ENCODE results near the gene SRC.
A peak's percentile ranks its signal among the peaks of the same experiment; 100 is the strongest.
"Not testable (repeated sequence)": the region's sequence is repeated elsewhere in the genome, so short reads cannot be mapped to it uniquely, and the experiment has no call there.

Gene SRC

DNA sequence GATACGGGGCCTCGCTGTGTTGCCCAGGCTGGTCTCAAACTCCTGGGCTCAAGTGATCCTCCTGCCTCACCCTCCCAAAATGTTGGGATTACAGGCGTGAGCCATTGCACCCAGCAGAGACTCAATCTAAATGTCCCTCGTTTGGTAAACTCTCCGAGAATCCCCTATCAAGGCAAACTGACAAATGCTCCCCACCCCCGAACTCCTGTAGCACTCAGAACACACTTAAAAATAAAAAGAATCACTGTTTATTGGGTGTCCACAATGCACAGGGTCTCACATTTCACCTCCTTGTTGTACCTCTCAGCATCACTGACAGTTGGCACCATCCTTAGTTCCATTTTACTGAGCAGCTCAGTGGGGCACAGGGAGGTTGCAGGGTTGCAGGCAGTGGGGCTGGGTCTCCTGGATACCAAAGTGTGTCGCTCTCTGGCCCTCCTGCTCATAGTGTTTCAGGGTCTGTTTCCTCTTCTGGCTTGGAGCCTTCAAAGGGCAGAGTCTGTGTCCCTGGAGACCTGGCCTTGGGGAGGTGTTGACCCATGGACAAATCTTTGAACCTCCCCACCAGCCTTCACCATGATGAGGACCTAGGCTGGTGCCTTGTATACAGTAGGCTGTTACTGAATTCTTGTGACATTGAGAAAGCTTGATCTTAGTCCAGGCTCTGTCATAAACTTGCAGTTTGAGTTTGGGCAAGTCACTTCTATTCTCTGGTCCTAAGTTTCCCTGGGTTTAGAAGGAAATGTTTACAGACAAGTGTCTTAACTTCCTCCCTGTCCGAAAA, 8.5 kb upstream of the SRC start:
- no peak for TF ChIP-seq ZNF274 (IDR thresholded peaks at IDR 0.05; ENCODE audit: low read depth, low read length)
- H3K4me3 ChIP-seq (ENCODE audit: low read length) = no peak overlapping the region

DNA sequence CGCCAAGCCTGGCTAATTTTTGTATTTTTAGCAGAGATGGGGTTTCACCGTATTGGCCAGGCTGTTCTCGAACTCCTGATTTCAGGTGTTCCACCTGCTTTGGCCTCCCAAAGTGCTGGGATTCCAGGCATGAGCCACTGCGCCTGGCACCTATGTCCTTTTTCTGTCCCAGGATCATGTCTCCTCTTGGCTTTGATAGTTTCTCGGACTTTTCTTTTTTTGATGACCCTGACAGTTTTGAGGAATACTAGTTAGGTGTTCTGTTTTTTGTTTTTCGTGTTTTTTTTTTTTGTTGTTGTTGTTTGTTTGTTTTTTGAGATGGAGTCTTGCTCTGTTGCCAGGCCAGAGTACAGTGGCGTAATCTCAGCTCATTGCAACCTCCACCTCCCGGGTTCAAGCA, 7.6 kb upstream of the SRC start:
- not testable (repeated sequence) for H3K4me3 ChIP-seq (ENCODE audit: low read length)

DNA sequence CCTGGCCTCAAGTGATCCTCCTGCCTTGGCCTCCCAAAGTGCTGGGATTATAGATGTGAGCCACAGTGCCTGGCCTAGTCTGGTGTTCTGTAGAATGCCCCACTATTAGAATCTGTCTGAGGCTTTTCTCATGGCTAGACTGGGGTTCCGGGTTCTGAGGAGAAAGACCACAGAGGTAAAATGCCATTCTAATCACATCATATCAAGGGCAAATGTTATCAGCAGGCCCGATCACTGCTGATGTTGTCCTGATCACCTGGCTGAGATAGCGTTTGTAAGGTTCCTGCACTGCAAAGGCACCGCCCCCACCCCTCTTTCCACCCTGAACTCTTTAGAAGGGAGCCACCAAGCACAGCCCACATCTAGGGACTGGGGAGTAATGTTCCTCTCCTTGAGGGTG, 6.7 kb upstream of the SRC start:
- TF ChIP-seq ZNF274 (IDR thresholded peaks at IDR 0.05; ENCODE audit: low read depth, low read length) = no peak
- H3K4me3 ChIP-seq (ENCODE audit: low read length) = no peak overlapping the region

DNA sequence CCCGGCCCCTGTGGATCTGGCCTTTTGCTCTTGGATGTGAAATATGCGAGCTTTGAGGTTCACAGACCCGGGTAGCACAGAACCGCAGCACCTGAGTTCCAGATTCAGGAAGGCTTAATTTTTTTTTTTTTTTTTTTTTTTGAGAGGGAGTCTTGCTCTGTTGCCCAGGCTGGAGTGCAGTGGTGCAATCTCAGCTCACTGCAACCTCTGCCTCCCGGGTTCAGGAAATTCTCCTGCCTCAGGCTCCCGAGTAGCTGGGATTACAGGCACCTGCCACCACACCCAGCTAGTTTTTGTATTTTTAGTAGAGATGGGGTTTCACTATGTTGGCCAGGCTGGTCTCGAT, 6.2 kb upstream of the SRC start:
- not testable (repeated sequence) for H3K4me3 ChIP-seq (ENCODE audit: low read length)

DNA sequence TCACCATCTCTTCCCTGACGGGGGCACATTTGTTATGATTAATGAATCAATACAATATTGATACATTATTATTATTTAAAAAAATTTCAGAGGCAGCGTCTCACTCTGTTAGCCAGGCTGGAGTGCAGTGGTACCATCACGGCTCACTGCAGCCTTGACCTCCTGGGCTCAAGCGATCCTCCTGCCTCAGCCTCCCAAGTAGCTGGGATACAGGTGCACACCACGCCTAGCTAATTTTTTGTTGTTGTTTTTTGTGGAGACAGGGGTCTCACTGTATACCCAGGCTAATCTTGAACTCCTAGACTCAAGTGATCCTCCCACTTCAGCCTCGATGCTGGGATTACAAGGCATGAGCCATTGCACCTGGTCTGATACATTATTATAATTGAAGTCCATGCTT, 4.9 kb upstream of the SRC start:
- TF ChIP-seq ZNF274 (IDR thresholded peaks at IDR 0.05; ENCODE audit: low read depth, low read length) = no peak
- H3K4me3 ChIP-seq (ENCODE audit: low read length) = no peak overlapping the region

DNA sequence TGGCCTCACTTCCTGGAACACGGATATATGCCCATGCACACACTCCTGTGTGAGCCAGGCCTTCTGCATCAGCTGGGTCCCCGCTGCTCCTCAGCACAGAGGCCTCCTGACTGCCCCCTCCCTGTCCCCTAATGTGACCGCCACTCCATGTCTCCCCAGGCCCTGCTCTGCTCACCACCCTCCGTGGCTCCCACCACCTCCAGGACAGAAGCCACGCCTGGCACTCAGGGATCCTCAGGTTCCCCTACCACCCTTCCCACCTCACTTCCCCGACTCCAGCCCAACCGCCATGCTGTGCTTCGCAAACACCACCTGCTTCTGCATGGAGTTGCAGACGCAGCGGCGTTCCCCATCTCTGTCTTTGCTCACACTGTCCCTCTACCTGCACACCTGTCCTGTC, 4.3 kb upstream of the SRC start:
- H3K4me3 ChIP-seq (ENCODE audit: low read length) = no peak overlapping the region
- TF ChIP-seq ZNF274 (IDR thresholded peaks at IDR 0.05; ENCODE audit: low read depth, low read length) = no peak

DNA sequence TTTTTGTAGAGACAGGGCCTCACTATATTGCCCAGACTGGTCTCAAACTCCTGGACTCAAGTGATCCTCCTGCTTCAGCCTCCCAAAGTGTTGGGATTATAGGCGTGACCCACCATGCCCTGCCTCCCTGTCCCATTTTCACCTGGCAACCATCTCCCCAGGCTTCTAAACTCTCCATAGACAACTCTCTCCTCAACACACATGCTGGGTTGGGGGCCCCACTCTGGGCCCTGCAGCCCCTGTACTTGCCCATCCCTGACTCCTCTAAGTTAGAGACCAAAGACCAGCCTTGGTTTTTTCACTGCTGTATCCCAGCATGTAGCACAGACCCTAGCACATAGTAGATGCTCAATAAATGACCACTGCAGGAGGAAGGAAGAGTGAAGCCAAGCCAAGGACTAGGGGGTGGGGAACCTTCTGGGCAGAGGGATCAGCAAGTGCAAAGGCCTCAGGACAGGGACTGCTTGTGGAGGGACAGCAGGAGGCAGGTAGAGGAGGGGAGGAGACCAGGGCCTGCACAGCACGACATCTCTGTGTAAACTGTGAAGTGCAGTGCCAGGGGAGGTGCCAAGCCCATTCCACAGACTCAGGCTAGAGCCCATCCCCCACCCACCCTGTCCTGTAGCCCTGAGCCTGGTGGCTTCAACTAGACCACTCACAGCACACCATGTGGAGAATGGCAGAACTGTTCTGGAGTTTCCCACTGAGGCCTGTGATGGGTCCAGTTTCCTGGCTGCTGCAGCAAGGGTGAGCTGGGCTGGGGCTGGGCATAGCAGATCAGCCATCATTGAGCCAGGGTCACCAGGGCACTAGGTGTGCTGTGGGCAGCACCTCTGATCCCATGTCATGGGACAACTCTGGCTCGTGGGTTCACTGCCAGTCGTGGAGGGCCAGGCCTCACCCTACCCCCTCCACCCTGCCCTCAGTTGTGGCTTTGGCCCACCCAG, 3.4 kb upstream of the SRC start:
- no peak overlapping the region for H3K4me3 ChIP-seq (ENCODE audit: low read length)
- no peak for TF ChIP-seq ZNF274 (IDR thresholded peaks at IDR 0.05; ENCODE audit: low read depth, low read length)

DNA sequence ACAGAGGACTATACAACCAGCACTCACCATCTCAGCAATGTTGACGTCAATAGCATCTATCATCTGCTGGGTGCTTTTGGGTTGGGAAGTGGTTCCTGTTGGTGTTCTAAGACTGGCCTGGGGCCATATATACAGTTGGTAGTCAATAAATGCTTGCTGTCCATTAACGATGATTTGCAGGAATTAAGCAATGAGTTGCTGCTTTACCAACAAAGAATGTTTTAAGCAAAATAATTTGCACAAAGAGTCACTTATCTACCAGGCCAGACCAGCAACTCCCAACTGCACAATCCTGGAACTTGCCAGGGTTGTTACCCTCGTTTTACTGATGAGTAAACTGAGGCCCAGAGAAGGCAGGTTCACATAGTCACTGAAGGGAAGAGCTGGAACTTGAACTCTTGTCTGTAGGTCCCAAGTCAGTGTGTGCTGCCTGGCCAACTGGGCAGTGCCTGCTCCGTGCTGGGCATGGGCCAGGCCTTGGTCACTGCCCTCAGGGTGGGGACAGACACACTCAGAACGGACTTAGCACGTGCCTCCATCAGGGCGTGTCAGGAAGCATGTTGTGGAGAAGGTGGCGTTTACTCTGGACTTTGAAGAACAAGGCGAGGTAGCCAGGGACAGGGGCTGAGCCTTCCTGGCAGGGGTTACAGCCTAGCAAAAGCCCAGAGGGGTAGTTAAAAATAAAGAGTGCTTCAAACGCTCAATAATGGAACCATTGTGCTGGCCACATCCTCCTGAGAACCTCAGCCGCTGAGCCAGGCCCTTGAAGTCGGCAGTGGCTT, 2.5 kb upstream of the SRC start:
- no peak overlapping the region for H3K4me3 ChIP-seq (ENCODE audit: low read length)
- TF ChIP-seq ZNF274 (IDR thresholded peaks at IDR 0.05; ENCODE audit: low read depth, low read length) = no peak

DNA sequence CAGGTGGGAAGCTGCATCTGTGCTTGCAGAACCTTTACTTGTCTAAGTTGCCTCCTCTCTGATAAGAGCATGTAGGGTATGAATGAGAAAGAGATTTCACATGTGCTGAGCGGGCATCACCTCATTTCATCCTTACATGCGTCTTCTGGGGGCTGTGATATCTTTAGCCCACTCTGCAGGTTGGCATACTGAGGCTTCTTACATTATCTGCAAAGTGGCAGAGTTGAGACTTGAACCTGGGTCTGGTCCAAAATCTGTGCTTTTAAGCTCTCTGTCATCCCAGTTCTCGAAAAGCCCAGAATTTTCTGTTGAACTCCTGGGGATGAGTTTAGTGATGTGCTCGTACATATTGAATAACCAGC, 2.0 kb upstream of the SRC start:
- no peak for TF ChIP-seq ZNF274 (IDR thresholded peaks at IDR 0.05; ENCODE audit: low read depth, low read length)
- H3K4me3 ChIP-seq (ENCODE audit: low read length) = no peak overlapping the region; the same call in 1 of the 2 replicates

DNA sequence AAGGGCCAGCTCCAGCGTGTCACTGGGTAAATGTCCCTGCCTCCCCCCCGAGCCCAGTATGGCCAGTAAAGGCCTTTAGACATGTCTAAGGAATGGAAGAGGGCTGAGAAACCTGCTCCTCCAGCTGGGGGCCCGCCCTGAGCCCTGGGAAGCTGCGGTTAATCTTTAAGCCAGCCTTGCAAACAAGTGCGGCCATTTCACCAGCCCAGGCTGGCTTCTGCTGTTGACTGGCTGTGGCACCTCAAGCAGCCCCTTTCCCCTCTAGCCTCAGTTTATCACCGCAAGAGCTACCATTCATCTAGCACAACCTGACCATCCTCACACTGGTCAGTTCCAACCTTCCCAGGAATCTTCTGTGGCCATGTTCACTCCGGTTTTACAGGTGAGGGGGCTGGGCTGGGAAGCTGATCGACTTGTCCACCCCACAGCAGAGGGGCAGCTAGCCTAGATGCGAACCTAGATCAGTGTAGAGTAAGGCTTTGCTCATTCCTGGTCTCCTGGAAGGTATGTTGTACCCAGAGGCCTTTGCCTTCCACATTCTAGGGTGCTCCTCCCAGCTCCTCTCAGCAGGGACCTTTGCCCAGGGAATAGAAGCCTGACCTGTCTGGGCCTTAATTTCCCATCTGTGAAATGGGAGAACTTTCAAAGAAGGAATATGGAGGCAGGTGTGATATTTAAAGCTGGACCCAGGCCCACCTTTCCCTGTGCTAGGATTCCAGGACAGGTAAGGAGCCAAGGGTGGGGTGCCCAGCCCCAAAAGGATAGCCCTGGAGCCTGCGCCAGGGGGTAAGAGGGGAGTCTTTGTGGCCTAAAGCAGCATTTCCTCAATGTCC, 1.2 kb upstream of the SRC start:
- peak overlapping the region; percentile 60; the same call in 1 of the 2 replicates for H3K4me3 ChIP-seq (ENCODE audit: low read length)
- no peak for TF ChIP-seq ZNF274 (IDR thresholded peaks at IDR 0.05; ENCODE audit: low read depth, low read length)

DNA sequence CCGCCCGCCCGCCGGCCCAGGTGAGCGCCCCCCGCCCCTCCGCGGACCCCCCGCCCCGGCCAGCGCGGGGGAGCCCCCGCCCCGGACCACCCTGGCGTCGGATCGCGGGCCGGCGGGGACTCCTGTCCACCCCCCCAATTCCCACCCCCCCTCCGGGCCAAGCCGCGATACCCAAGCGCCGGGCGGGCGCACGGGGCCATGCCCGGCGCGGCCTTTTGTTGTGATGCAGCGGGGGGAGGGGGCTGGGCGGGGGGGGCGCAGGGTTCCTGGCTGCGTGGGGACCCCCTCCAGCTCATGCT, 245 bp downstream of the SRC start:
- no peak for TF ChIP-seq ZNF274 (IDR thresholded peaks at IDR 0.05; ENCODE audit: low read depth, low read length)
- peak overlapping the region; percentile 60 for H3K4me3 ChIP-seq (ENCODE audit: low read length)

DNA sequence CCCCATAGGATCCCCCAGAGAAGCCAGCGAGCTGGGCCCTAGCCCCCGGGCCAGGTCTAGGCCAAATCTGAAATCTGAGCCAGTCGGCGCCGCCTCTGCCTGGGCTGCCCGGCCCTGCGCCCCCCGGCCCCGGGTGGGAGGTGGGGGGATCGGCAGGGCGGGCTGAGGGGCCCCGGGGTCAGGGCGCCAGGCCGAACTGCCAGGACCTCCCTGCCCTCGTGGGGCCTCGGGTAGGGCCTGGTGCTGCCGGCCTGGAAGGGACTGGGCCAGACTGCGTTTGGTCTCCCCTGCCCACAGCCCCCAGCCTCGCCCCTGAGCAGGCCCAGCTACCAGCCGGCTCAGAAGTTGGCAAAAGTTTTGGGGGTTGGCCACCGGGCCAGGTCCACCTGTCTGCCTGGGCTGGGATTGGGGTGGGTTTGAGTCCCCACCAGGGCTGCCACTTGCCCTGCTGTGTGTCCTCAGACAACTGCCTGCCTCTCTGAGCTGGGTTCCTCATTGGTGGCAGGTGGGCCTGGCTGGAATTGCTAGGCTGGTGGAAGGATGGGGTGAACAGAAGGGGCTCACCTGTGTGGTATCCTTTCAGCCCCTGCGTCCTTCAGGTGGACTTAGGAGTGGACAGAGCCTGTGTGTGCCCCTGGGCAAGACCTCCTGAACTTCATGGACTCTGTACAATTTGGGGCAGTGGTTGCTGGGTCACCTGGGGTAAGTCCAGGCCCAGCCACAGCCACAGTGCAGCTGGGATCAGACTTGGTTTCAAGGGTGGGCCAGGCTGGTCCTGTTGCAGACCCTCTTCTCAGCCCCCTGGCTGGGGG, 801 bp downstream of the SRC start:
- peak overlapping the region; percentile 60 for H3K4me3 ChIP-seq (ENCODE audit: low read length)
- TF ChIP-seq ZNF274 (IDR thresholded peaks at IDR 0.05; ENCODE audit: low read depth, low read length) = no peak

DNA sequence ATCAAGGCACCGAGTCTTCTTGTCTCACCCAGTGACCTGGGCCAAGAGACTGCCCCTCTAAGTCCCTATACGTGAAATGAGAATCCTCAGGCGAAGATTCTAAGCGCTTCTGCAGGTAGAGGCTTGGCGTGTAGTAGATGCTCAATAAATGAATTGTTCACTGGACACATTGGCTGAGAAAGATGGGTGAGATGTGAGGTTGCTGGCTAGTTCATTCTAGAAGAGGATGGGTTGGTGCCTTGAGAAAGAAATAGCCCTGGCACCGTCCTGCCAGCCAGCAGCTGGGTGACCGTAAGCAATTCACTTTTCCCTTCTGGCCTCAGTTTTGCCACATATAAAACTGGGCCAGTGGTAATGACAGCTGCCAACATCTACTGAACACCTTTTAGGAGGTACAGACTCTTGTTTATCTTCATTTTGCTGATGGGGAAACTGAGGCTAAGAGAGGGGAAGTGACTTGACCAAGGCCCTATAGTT, 1.4 kb downstream of the SRC start:
- TF ChIP-seq ZNF274 (IDR thresholded peaks at IDR 0.05; ENCODE audit: low read depth, low read length) = no peak
- H3K4me3 ChIP-seq (ENCODE audit: low read length) = peak overlapping the region; percentile 60; the same call in 1 of the 2 replicates
